A204.1 (cell line): ENCODE measurements around the gene SCAANT1.

ENCODE experiments used
- FAIRE-seq: peaks from 2 replicates; lab custom pipeline; 2012; peaks lifted over from hg19 to GRCh38; lab: Jason Lieb, UNC

Gene SCAANT1

DNA sequence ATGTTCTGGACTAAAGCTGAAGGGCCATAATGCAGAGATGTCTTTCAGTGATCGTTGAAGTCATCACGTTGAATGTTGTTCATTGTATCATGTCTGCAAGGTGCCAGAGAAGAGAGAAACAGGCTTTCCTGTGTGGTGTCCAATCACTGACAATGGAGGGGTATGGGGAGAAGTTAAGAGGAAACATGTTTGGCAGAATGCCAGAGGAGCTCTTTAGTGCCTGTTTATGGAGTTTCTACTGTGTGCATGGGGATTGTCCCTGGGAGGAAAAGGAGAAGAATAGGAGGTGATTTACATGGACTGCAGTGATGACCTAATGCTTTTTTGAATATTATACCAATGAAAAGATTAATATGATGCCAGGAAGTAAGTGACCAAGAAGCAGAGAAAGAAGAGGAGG is 11.7 kb downstream of the SCAANT1 start:
- no peak for FAIRE-seq

DNA sequence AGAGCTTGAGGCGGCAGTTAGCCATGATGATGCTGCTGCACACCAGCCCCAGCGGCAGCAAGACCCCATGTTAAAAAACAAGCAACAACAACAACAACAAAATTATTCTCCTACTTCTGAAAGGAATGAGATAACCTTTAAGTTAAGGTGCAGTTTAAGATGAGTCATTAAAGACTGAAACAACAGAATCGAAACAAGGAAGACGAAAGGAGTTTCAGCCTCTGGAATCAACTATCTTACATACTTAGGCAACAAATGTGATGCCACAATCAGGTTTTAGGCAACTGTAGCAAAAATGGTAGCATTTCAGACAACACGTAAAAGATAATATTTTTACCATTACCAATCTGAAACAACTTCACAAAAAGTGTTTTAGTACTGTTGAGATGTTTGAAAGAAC is 12.2 kb downstream of the SCAANT1 start:
- FAIRE-seq, result no peak

DNA sequence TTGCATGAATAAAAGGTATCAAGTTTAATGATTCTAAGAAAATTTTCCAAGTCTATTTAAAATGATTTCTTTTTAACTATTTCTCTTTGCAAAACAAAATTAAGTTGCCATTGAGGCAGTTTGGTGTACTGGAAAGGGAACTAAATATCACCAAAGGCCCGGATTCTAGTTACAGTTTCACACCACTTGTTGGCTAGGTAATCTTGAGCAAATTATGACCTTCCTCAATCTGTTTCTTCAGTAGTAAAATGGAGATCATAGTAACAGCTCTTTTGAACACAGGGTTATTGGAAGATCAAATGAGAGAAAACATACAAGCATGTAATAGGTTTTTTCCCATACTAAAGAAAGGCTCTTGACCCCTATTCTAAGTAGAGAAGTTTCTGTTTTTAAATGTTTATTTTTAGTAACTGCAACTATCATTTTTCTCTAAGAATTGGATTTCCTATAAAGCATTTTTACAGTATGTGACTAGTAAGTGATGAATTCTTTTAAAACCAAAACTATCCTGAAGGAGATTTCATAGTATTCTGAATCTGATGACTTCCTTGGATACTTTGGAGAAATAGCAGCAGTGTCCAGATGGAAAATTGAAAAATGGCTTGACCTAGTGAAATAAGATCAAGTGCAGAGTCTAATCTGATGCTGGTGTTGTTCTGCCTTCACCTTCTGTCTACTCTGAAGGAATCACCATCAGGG is 15.7 kb downstream of the SCAANT1 start:
- FAIRE-seq, result no peak

DNA sequence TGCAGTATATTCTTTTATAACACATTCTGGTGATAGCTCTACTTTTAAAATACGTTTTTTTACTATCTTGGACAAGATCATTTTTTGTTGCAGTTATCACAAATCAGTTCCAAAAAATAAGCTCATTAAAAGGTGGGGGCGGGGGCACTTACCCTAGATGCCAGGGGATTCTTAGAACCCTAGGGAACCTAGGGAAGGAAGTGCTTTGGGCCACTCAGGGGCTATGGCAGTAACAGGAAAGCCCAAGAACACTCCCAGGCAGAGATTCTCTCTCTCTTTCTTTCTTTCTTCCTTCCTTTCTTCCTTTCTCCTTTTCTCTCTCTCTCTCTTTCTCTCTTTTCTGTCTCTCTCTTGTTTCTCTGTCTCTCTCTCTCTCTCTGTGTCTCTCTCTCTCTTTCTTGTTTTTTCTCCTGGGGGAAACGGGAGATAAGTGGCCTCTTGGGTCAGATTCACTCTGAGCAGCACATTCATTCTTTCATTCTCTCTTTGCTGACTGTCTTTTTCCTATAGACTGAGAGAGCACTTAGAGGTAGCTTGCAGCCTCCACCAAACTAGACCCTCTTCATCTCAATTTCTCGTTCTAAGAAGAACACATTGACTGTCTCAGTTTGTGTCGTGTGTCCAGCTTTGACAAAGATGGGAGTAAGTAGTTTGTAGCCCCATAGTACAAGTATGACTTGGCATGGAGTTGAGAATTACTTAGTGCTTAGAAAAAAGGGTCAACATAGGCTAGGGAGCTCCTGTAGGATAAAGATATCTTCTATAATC is 16.6 kb downstream of the SCAANT1 start:
- no peak for FAIRE-seq

DNA sequence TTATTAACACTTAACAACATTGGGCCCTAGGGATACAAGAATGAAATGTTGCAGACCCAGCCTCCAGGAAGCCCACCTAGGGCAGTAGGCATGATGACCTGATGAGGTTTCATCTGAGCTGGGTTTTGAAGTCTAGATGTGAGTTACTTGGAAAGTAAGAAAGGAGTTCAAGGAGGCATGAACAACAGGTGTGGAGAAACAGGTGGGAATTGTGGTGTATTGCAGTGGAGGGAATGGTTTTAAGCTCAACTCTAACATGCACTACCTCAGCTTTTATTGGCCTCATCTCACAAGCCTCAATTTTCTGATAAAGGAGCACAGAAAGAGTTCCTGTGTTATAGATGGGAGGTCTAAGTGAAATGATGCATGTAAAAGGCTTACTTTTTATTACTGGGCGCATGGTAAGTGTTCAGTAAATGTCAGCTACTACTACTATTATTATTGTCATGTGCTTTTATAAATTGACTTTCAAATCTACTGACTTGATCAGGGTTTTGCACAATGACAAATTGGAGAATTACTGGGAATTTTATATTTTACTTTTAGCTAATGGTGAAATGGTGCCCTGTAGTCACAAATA is 19.3 kb downstream of the SCAANT1 start:
- FAIRE-seq, result no peak

DNA sequence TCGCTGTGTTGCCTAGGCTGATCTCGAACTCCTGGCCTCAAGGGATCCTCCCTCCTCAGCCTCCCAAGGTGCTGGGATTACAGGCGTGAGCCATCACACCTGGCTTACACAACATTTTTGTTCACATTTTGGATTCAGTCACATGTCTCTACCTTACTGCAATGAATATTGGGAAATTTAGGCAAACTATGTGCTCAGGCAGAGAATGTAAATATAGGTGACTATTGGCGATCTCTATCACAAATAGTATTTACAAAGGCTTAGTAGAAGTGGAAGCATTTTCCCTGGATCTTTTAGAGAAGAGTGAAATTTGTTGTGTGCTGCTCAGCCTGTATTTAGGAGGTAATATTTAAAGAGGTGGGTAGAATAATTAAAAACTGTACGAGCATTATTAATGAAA is 20.7 kb downstream of the SCAANT1 start:
- no peak for FAIRE-seq

DNA sequence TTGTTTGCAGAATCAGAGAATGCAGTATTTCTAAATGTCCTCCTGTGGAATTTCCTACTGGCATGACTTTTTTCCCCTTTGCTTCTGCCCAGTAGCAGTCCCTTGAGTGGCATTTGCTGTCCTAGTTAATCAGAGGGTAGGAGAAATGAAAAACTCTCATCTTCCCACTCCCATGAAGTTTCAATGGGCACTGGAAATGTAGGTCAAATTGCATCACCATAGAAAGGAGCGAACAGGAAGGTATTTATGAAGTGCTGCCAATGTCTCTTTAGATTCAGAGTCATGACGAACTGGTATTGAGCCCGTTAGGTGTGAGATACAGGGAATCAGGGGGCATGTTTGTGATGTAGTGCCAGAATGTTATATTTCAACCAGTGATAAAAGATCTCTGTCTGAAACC is 25.3 kb downstream of the SCAANT1 start:
- FAIRE-seq, result no peak

DNA sequence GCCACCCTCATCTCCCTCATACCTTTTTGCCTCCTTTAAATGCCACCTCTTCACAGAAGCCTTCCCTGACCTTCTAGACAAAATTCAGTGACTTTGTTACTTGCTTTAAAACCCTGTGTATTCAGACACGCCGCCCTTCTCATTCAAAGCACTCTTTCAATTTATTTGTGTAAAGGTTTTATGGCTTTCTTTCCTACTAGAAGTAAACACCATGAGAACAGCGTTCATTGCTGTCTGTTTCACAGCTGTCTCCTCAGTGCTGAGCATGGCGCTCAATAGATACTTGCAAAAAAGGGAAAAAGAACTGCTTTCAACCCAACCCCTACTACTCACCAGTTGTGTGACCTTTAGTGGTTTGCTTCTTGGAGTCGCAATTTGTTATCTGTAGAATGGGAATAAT is 31.5 kb downstream of the SCAANT1 start:
- FAIRE-seq, result no peak

DNA sequence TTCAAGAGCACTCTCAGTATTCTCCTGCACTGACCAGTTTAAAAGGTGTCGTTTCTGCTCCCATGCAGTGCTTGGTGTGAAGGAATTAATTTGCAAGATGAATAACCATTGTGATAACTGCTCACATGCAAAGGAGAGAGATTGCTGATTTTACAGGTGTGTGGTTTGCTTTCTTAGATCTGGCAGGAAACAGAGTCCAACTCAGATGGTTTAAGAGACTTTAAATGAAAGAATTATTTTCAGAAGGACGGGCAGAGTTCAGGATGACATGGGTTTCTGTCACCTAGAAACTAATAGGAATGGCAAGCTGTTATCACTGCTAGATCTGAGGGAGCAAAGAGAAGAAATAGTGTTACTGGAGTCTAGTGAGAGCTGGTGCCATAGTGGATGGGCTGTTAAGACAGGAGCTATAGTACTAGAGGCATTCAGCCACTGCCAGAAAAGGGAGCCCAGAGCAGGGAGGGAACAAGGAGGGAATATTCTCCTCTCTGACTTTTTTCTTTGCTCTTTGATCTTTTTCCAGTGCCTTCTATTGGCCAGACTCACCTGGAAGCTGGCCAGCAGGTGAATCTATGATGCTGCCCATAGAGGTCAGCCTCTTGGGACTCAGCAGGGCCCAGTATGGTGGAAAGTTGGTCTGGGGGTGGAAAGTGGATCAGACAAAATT is 33.7 kb downstream of the SCAANT1 start:
- FAIRE-seq, result no peak

DNA sequence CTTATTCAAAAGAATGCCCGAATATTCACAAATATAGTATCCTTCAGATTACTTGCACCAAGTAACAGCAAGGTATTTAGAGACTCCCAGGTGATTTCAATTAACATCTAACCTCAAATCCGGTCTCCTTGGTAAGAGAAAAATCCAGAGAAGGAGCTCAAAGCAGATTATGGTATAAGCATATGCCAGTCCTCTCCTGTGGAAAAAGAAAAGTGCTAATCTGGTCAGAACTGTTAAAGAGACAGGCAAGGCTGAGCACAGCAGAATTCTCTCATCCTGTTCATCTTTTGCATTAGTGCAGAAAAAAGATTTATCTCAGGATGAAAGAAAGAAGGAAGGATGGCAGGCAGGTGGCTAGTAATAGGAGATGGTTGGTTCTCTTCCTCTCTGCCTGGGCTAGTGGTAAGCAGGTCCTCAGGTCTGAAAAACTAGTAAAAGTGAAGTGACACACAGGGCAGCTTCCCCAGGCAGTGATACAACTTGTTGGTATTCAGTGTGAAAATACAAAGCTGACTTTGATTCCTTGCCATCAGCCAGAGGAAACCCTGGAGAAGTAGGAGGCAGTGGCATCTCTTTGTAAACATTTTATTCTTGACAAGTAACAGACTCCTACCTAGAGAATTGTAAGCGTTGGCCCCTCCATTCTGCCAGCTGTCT is 34.3 kb downstream of the SCAANT1 start:
- FAIRE-seq, result no peak

DNA sequence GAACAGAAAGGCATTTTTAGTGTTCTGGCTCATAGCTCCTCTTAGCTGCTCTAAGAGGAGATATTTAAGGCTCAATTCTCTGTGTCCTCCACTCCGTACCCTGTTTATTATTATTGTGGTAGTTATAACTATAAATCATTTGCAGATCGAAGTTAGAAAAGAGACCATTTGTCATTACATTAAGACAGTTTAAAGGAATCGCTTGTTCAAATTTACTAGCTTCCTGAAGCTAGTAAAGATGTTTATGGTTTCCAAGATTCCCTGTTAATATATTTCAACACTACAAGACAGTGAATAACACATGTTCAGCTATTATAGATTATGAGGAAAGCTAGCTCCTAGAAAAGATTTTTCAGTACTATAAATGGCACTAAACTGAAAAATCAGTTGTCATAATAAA is 35.9 kb downstream of the SCAANT1 start:
- FAIRE-seq, result no peak

DNA sequence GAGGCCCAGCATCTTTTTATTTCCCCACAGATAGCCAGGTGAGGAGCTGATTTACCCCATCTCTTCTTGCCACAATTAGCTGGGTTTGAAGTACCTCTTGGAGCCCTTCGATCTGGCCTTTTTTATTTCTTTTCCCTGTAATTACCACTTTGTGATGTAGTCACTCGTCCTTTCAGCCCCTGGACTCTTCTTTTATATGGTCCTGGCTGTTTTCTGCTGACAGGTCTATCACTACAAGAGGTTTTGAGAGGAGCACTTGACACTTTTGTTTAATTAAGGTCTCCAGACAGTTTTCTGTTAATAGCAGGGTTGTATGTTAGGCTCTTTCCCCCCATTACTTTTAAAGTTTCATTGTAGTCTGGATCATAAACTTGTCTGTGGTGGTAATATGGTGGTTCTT is 36.7 kb downstream of the SCAANT1 start:
- no peak for FAIRE-seq

DNA sequence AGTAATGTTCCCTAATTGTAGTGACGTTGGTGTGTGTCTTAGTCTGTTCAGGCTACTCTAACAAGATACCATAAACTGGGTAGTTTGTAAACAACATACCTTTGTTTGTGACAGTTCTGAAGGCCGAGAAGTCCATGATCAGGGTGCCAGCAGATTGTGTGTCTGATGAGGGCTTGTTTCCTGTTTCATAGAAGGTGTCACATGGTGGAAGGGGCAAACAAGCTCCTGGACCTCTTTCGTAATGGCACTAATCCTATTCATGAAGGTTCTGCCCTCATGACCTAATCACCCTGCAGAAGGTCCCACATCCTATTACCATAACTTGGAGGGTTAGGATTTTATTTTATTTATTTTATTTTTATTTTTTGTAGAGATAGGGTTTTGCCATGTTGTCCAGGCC is 37.4 kb downstream of the SCAANT1 start:
- FAIRE-seq, result no peak

DNA sequence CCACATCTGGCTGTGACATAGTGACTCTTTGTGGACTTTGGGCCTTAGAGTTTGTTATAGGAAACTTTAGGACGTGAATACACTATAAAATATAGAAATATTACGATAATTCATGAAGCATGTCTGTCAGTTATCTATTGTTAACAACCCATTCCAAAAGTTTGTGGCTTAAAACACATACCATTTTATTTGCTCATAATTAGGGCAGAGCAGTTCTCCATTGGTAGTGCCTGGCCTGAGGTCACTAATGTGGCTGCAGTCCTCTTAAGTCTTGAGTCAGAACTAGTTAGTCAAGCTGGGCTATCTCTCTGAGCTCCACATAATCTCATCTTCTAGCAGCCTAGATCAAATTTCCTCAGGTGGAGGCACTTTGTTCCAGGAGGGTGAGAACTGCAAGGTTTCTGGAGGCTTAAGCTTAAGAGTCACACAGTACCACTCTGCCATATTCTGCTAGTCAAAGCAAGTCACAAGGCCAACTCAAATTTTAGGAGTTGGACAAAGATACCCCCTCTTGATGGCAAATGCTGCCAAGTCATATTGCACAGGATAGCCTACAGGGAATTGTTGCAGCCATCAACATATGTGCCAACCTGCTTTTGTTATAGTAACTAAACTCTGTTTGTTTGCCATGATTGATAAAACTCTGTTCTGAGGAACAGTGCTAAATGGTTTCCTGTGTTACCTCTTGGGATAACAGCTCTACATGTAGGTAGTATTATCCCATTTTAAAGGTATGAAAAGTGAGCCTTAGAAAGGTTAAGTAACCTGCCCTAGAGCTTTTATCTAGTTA is 39.9 kb downstream of the SCAANT1 start:
- no peak for FAIRE-seq

DNA sequence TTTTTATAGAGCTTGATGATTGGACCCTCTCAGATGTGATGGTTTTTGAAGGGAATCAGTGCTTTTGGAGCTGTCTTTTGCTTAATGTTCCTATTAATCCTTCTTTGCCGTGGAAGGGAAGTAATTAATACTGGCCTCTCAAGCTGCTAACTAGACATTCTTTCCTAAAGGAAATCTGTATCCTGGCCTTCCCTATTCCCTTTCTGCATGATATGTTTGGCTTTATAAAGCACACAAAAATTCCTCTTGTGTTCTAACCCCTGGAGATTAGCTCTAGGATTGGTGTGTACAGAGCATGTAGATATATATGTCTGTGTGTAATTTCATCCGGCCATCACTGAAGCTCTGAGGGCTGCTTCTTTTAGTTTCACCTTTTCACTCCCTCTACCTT is 41.6 kb downstream of the SCAANT1 start:
- no peak for FAIRE-seq

DNA sequence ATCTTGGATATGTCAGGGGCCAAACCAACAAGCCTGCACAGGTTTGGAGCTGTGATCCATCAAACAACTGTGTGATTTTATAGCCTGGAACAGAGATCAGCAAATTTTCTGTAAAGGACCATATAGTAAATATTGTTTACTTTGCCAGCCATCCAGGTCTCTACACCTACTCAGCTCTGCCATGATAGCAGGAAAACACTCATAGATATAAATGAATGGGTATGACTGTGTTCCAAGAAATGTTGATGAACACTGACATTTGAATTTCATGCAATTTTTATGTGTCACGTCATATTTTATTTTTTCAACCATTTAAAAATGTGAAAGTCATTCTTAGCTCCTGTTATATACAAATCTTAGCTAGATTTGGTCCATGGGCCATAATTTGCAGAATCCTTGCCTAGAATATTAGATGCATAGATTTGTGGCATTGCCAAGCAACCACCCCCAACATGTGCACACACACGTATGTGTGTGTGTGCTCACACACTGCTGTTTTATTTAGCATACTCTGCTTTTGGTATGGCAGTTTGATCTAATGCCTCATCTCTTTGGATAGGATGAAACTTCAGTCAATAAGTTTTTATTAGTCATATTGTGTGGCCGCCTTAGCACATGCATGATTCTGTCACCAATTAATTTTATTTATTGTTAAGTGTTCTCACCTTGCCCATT is 42.1 kb downstream of the SCAANT1 start:
- FAIRE-seq, result no peak

DNA sequence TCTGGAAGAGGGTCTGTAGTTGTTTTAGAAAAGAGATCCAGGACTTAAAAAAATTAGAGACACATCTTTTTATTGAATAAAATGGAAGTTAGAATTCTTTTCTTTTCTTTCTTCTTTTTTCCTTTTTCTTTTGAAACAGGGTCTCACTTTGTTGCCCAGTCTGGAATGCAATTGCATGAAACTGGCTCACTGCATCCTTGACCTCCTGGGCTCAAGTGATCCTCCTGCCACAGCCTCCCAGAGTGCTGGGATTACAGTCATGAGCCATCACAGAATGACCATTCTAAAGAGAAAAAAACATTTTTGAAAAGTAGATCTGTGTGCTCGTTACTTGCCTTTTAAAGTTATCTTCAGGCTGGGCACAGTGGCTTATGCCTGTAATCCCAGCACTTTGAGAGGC is 45.0 kb downstream of the SCAANT1 start:
- FAIRE-seq, result no peak

DNA sequence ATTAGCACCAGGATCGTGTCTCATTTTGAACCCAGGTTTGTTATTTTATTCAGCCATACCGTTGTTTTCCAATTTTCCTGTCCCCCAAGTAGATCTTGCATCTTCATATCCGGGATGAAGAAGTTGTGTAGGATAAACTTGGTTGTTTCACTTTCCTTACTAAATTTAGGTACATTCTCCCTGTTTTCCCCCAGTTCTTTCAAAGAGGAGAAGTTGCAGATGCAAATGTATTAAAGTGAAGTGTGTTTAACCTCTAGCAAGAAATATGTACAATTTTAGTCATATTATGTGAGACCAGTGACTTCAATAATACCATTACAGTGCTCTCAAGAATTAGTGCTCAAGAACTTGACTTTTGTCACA is 47.2 kb downstream of the SCAANT1 start:
- no peak for FAIRE-seq

DNA sequence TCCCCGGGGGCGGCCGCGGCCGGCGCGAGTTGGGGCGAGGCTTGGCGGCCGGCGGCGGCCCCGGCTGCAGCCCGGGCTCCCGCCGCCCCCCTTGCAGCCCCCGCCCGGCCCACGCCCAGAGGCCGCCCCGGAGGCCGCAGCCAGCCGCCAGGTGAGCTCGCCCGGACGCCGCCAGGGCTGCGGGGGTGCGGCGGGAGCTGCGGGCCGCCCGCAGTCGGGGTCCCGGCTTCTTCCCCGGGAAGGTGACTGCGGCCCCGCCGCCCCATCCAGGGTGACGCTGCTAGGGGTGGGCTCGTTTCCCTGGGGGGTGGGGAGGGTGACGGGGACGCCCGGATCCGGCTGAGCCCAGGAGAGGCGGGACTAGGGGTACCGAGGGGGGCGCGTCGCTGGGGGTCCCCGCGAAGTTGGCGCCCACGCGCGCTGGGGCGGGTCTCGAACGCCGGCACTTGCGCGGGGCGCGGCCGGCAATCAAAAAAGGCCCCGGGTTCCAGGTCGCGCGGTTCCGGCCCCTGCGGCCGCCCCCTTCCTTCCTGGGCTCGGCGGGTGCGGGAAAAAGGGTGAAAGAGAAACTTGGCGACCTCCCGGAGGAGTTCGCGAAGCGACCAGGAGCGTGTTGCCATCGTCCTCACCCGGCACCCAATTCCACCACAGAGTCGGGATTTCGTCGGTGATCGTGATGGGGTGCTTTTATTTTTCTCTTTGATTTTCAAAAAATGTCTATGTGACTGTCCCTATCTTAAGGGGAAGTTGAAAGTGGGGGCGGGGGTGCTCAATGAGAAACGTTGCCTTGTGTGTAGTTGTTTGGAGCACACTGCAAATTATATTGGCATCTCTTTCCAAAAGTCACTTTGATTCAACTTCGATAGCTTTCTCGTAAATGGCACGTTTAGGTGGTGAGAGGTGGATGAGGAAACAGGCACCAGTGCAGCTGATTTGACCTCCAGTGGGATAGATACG is 47.9 kb downstream of the SCAANT1 start:
- FAIRE-seq, result no peak
